ENCODE measurements around the gene RNF187.
"Not testable (repeated sequence)": the region's sequence is repeated elsewhere in the genome, so short reads cannot be mapped to it uniquely, and the experiment has no call there.

Gene RNF187

GRCh38 chr1:228488818-228489674 is 1.9 kb downstream of the RNF187 start:
- no peak for DNase-seq

DNA sequence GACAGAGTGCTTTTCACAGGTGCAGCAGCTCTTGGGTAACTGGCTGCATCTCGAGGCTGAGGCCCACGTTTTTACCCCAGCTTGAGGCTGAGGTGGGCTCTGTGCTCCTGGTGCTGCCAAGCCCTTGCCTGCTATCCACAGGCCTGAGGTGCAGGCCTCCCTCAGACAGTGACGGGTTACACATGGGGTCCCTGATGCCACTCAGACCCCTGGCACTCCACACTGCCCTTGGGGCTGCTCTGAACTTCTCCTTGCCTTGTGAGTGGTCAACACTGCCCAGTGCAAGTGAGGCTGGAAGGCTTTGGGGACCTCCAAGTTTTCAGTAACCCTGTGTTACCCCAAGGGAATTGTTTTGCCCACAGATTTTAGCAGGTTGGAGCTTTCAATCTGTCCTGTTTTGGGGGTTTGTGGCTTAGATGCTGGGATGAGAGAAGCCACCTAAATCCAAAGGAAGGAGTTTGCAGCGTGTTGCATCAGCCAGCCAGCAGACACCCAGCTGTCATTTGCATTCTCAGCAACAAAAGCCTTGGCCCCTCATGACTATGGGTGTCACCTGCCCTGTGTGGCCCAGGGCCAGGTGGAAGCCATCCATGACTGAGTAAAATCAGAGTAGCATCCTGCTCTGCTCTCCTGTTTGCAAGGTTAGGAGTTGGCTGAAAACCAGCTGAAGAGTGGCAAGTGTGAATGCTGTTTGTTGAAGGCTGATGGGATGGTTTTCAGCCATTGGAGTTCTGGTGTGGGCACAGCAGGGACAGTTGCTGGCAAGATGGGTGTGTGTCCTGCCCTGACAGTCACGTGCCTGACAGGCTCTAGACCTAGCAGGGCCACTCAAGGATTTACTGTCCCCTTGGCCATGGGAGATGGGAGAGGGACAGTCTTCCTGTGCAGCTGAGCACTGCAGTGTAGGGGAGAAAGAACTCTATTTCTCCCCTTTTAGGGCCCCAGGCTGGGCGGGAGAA is 3.2 kb downstream of the RNF187 start:
- DNase-seq = no peak

DNA sequence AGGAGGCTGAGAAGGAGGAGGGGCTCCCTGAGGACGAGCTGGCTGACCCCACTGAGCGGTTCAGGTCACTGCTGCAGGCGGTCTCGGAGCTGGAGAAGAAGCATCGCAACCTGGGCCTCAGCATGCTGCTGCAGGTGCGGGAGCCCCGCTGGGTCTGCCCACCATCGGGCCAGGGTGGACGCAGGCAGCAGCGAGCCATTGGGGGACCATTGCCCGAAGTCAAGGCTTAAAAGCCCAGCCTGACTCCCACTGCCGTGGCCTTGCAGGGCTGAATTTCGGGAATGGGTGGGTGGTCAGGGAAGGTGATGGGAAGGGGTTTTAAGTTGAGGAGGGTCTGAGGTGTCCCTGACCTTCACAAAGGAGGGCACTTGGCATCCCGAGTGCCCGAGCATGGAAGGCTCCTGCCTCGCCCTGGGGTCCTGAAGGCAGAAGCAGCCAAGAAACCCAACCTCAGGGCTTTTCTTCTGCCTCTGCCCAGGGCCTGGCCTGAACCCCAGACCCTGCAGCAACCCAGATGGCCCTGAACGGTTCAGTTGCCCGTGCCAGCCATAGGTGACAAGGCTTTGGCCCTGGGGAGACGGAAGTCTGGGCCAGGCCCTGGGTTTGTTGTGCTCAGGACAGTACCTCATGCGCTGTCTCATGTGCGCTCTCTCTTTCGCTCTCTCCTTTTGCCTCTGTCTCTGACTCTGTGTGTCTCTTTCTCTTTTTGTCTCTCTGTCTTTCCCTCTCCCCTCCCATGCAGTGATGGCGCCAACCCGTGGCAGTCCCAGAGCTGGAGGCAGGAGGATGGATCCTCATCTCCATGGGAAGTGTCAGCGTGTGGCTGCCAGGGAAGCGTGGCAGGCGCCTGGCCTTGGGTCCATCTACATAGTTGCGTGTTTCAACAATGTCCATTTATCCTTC is 6.2 kb downstream of the RNF187 start:
- DNase-seq = no peak

DNA sequence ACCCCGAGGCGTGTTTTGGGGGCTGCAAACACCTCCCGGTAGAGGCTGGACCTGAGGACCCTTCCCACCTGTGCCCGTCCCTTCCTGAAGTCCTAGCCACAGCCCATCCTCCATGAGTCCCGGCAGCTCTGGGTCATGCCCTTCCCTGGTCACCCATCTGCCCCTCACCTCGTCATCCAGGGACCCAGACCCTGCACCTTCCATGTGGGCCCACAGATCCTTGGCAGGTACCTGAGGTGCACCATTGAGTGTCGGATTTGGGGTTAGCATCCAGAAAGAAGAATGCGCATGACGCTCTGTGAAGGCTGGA is 6.8 kb downstream of the RNF187 start:
- no peak for DNase-seq

DNA sequence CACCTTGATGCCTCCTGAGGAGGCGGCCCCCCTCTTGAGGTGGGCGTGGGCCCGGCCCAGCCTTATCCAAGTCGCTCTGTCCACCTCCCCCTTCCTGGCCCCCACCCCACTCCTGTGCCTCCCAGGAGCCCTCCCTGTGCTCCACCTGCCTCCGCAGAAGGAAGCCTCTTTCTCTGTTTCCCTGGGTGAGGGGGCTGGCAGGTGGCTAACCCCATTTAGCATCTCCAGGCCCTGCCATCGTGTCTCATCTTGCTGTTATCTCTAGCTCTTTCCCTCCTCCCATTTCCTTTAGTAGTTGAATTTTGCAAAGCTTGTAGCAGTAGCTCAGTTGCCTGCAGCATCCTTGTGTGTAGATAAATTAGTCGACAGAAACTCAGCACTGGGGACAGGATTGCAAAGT is 7.2 kb downstream of the RNF187 start:
- DNase-seq = no peak

- DNase-seq = no peak
These were observed 8.0 kb downstream of the RNF187 start for GRCh38 chr1:228494970-228495853.

- DNase-seq = no peak
These were observed 8.9 kb downstream of the RNF187 start for GRCh38 chr1:228496084-228496483.

DNA sequence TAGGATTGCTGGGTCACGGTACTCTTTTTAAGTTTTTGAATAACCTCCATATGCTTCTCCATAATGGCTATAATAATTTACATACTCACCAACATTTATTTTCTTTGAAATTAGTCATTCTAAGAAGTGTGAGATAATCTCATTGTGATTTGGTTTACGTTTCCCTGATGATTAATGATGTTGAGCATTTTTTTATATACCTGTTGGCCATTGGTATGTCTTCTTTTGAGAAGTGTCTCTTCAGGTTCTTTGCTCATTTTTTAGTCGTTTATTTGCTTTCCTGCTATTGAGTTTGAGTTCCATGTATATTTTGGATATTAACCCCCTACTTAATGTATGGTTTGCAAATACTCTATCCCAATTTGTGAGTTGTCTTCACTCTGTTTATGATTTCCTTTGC is 9.3 kb downstream of the RNF187 start:
- DNase-seq = no peak

- DNase-seq = no peak
These were observed 10.0 kb downstream of the RNF187 start for GRCh38 chr1:228497206-228497605.

- no peak for DNase-seq
These were observed 10.6 kb downstream of the RNF187 start for GRCh38 chr1:228497817-228498216.

DNA sequence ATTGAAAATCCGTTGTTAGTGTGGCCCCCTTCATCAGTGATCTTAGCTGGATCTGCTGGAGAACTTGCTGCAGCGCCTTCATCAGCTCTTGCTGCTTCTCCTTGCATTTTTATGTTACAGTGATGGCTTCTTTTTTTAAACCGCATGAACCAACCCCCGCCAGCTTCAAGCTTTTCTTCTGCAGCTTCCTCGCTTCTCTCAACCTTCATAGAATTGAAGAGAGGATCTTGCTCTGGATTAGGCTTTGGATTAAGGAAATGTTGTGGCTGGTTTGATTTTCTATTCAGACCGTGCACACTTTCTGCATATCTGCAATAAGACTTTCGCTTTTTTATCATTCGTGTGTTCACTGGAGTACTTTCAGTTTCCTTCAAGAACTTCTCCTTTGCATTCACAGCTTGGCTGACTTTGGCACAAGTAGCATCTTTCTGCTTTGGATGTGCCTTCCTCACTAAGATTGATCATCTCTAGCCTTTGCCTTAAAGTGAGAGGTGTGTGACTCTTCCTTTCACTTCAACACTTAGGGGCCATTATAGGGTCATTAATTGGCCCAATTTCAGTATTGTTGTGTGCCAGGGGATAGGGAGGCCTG is 13.1 kb downstream of the RNF187 start:
- DNase-seq = no peak

DNA sequence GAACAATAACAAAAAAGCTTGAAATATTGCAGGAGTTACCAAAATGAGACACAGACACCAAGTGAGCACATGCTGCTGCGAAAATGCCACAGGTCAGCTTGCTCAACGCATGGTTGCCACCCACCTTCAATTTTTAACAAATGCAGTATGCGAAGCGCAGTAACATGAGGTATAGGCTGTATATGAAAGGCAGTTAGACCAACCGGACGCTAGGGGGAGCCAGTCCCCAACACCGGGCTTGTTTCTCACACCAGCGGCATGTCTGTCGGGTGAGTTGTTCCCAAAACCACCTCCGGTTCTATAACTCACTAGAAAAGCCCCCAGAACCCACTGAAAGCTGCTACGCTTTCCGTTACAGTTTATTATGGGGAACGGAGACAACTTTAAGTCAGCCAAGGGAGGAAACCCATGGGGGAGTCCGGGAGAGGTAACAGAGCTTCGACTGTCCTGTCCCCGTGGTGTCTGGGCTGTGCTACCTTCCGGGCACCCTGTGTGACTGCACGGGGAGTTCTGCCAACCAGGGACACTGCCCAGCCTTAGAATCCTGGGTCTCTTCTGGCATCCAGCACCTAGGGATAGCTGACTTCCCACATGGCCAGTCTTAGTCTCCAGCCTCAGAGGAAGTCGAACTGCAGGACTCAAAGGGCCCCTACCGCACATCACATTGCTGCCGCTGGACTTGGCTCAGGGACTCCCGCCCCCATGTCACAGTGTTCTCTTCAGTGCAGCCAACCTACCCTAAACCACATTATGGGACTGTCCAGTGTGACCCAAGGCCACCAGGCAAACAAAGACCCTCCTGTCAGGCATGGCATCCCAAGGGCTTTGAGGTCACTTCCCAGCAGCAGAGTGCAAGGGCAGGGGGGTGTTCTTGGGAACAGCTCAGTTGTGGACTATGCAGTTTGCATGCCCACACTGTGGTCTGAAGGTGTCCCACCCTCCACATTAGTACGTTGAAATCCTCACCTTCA is 14.0 kb downstream of the RNF187 start:
- peak; percentile 89 for DNase-seq

GRCh38 chr1:228502522-228502921 is 15.3 kb downstream of the RNF187 start:
- no peak for DNase-seq

DNA sequence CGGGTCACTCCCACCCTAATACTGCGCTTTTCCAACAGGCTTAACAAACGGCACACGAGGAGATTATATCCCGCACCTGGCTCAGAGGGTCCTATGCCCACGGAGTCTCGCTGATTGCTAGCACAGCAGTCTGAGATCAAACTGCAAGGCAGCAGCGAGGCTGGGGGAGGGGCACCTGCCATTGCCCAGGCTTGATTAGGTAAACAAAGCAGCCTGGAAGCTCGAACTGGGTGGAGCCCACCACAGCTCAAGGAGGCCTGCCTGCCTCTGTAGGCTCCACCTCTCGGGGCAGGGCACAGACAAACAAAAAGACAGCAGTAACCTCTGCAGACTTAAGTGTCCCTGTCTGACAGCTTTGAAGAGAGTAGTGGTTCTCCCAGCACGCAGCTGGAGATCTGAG is 18.8 kb downstream of the RNF187 start:
- DNase-seq = not testable (repeated sequence)

- DNase-seq = no peak
These were observed 20.9 kb downstream of the RNF187 start for GRCh38 chr1:228507961-228508652.

DNA sequence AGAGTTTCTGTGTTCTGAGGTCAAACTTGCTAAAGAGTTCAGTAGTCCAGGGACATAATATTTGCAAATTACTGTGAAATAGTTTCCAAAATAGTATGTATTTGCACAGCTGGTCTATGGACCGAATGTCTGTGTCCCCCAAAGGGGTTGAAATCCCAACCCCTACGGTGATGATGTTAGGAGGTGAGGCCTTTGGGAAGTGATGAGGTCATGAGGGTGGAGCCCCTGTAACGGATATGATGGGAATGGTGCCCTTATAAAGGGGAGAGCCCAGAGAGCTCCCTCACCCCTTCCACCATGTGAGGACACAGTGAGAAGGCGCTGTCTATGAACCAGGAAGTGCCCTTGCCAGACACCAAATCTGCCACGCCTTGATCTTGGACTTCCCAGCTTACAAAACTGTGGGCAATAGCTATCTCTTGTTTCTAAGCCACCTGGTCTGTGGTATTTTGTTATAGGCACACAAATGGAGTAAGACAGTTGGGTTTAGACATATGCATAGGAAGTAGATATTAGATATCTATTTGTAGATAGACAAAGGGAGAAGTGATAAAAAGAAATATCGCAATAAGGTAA is 21.7 kb downstream of the RNF187 start:
- no peak for DNase-seq

GRCh38 chr1:228510101-228510802 is 23.1 kb downstream of the RNF187 start:
- no peak for DNase-seq

GRCh38 chr1:228510803-228511413 is 23.7 kb downstream of the RNF187 start:
- no peak for DNase-seq

Measured in CD4-positive, alpha-beta T cell treated with Interleukin-12 subunit alpha and Interleukin-12 subunit beta, for 1 hour (primary cell).